Heart right ventricle (tissue), 16 donors: ENCODE measurements around the gene FTO. TPM values are rescaled to one million over a fixed set of nuclear protein-coding genes. Genes with fewer than 3 reads are reported as not detected.

Experiments
- ATAC-seq, 8 donors: fragments of 200-7000 bp; cut with Tn5 transposase; one replicate each; pipeline ENCODE4 v1.9.1; 2020; ENCODE audit warnings: mild to moderate bottlenecking in 8 of 8, moderate library complexity in 8 of 8, moderate number of reproducible peaks in 1 of 8
- DNase-seq, 2 donors: peaks; one replicate each; pipeline ENCODE4 v3.0.0-alpha.2; 2020
- H3K27ac ChIP-seq, 10 donors: fragments of 200-600 bp; sonication (generic) in 2 of 10; one replicate each; pipeline versions ENCODE4 v1.5.0 to v1.8.0; 2020 to 2022; ENCODE audit warnings: mild to moderate bottlenecking in 3 of 10
- H3K27me3 ChIP-seq, 7 donors: fragments of 200-600 bp; one replicate each; pipeline ENCODE4 v1.8.0; 2021 to 2022; ENCODE audit warnings: mild to moderate bottlenecking in 2 of 7
- H3K36me3 ChIP-seq, 9 donors: fragments of 200-600 bp; sonication (generic) in 1 of 9; one replicate each; pipeline versions ENCODE4 v1.5.0 to v1.8.0; 2020 to 2022; ENCODE audit warnings: mild to moderate bottlenecking in 2 of 9
- H3K4me1 ChIP-seq, 9 donors: fragments of 200-600 bp; sonication (generic) in 1 of 9; one replicate each; pipeline versions ENCODE4 v1.5.0 to v1.8.0; 2020 to 2022; ENCODE audit warnings: mild to moderate bottlenecking in 4 of 9
- H3K4me3 ChIP-seq, 10 donors: fragments of 200-600 bp; sonication (generic) in 2 of 10; one replicate each; pipeline versions ENCODE4 v1.5.0 to v1.8.0; 2020 to 2022; ENCODE audit warnings: mild to moderate bottlenecking in 7 of 10, moderate library complexity in 2 of 10
- H3K9me3 ChIP-seq, 11 donors: fragments of 200-600 bp in 10 of 11; sonication (generic) in 2 of 11; one replicate each; pipeline versions ENCODE4 v1.5.0 to v1.8.0; 2013 to 2022; ENCODE audit warnings: mild to moderate bottlenecking in 2 of 11, control low read depth in 1 of 11, moderate library complexity in 1 of 11
- CTCF ChIP-seq, 9 donors: fragments of 200-600 bp; sonication (generic) in 2 of 9; IDR thresholded peaks; one replicate each; pipeline versions ENCODE4 v1.5.0 to v1.8.0; 2021 to 2022; ENCODE audit warnings: antibody characterized with exemption in 9 of 9, mild to moderate bottlenecking in 5 of 9, moderate library complexity in 1 of 9
- WGBS, 2 donors: extraction: QIAGEN DNeasy Blood & Tissue Kit; methylation state at CpG; one replicate each; pipeline ENCODE4 v1.1.7; 2013; ENCODE audit warnings: inconsistent platforms in 1 of 2; 5-methylcytosine and 5-hydroxymethylcytosine counted together
- intact Hi-C, 10 donors: fragments of 100-400 bp; cut with DNase I; formaldehyde crosslinking; loops; one replicate each; pipeline versions ENCODE4 v1.11.1 to v1.14.2; 2022
- polyA plus RNA-seq, 2 donors: library from polyadenylated mRNA; stranded (reverse); fragments of 200-250 nt; gene quantifications; one replicate each; pipeline ENCODE4 v1.2.3, GENCODE V29; 2013
- total RNA-seq, 10 donors: library from RNA; stranded (reverse); fragmentation: NEBNext Ultra II Directional in 3 of 10; extraction: Animal tissue kit (Norgen Biotek cat#: 25700) in 3 of 10; gene quantifications; one replicate each; pipeline versions ENCODE4 v1.2.1 to v1.2.4, GENCODE V29; 2021 to 2023
- donor health status: Arrhythmogenic right ventricular cardiomyopathy.
- donor health status: ischemic (EF 13 %, LVEDD 7.1; RV severe dilation, severe dysfunction).
- donor health status: healthy with polysubstance abuse.
- donor health status: DM: no; HTN: yes; CAD: no.
- donor health status: DM: no; HTN: no; CAD: no.
- donor health status: ischemic (EF 25% LVEDD 6.9; RV normal size, moderate dysfunction).
- donor health status: ischemic (EF 25% LVEDD 5.7; RV mildly dilated, moderate dysfunction).
- donor health status: healthy.
- donor health status: DM: yes; HTN: yes; CAD: no.
- donor health status: Ischemic cardiomyopathy.
- donor health status: ischemic (EF 35%, LVEDD 5.7; RV mildly dilated, moderate dysfunction).
- donor health status: nonischemic (EF 11% LVEDD 7.7; RV severe dilation, severe dysfunction).
- donor health status: DM: yes; HTN: yes; CAD: no.
- donor health status: PGD.
- donor health status: ischemic (EF 29% LVEDD 5.4; RV normal size, mild dysfunction).
- donor health status: nonischemic (EF 23%, LVEDD 6.1; RV moderate dilation, normal function).

FTO gene
- total and polyA plus RNA-seq, 12 donors, result 8.5 to 103 (median 90.0) TPM

- no peak for TF ChIP-seq CTCF (IDR thresholded peaks at IDR 0.05)
- Histone ChIP-seq H3K4me1 (peaks cover 0 to 38% (median 18%) of the 10 kb centered on the region in 9 donors), H3K36me3 (no peaks in the 10 kb centered on the region), H3K4me3 (no peak overlapping the region), H3K27ac (no peak overlapping the region), H3K27me3 (no peaks in the 10 kb centered on the region), H3K9me3 (no peaks in the 10 kb centered on the region)
- intact Hi-C loops, result no loop called here
- no peak for ATAC-seq
- DNase-seq, result no peak
These were observed 260.3 kb downstream of the FTO start for GRCh38 chr16:53964145-53964790.

GRCh38 chr16:53966821-53967571, 263.0 kb downstream of the FTO start:
- Histone ChIP-seq H3K4me1 (peaks cover 0 to 28% (median 10%) of the 10 kb centered on the region in 9 donors), H3K27ac (no peak overlapping the region), H3K36me3 (no peaks in the 10 kb centered on the region), H3K4me3 (no peak overlapping the region), H3K9me3 (no peaks in the 10 kb centered on the region), H3K27me3 (no peaks in the 10 kb centered on the region)
- DNase-seq (no peak), ATAC-seq (peak in 5 of 8 donors; percentile 11 to 89 (median 41))
- 73 to 75% methylated on average over 14 of the region's 14 CpGs for WGBS, 2 donors
- no peak for TF ChIP-seq CTCF (IDR thresholded peaks at IDR 0.05)
- intact Hi-C loops, result no loop called here

GRCh38 chr16:53967572-53967971, 263.6 kb downstream of the FTO start:
- Histone ChIP-seq H3K27ac (no peak overlapping the region), H3K4me1 (peaks cover 0 to 33% (median 10%) of the 10 kb centered on the region in 9 donors), H3K36me3 (no peaks in the 10 kb centered on the region), H3K9me3 (no peaks in the 10 kb centered on the region), H3K27me3 (no peaks in the 10 kb centered on the region), H3K4me3 (no peak overlapping the region)
- intact Hi-C loops, result no loop called here
- 98% methylated on average over 6 of the region's 6 CpGs for WGBS, 2 donors
- TF ChIP-seq CTCF (IDR thresholded peaks at IDR 0.05), result no peak
- no peak for ATAC-seq
- DNase-seq, result no peak

- H3K4me1 ChIP-seq, result peaks cover 0 to 41% (median 10%) of the 10 kb centered on the region in 9 donors
- WGBS, 2 donors, result 48 to 63% methylated on average over 2 of the region's 2 CpGs
- no peak overlapping the region for H3K4me3 ChIP-seq
- H3K36me3 ChIP-seq, result no peaks in the 10 kb centered on the region
- H3K27me3 ChIP-seq, result no peaks in the 10 kb centered on the region
- no peak for TF ChIP-seq CTCF (IDR thresholded peaks at IDR 0.05)
- intact Hi-C loops, result no loop called here
- no peaks in the 10 kb centered on the region for H3K9me3 ChIP-seq
- peak overlapping the region in 5 of 10 donors; percentile 4 to 40 (median 24) for H3K27ac ChIP-seq
- DNase-seq, result no peak
- ATAC-seq, result peak; percentile 42 to 80 (median 68)
These were observed 264.5 kb downstream of the FTO start for GRCh38 chr16:53968454-53968853.
